HL-60 (cell line): ENCODE measurements around the gene TPRN.

Source experiments
- POLR2AphosphoS5 ChIP-seq: IDR thresholded peaks from 2 replicates; pipeline ENCODE4 v1.6.1; 2012; ENCODE audit warnings: low read depth
- SPI1 ChIP-seq: IDR thresholded peaks from 2 replicates; pipeline ENCODE4 v1.6.1; 2012; ENCODE audit warnings: low read depth, mild to moderate bottlenecking, borderline replicate concordance
- TF ChIP-seq, protein P1 (sequence below): IDR thresholded peaks from one replicate; pipeline ENCODE4 v1.5.1; 2011; ENCODE audit warnings: low read length, control low read depth, inconsistent platforms; ENCODE audit not compliant: insufficient read depth

DNA sequence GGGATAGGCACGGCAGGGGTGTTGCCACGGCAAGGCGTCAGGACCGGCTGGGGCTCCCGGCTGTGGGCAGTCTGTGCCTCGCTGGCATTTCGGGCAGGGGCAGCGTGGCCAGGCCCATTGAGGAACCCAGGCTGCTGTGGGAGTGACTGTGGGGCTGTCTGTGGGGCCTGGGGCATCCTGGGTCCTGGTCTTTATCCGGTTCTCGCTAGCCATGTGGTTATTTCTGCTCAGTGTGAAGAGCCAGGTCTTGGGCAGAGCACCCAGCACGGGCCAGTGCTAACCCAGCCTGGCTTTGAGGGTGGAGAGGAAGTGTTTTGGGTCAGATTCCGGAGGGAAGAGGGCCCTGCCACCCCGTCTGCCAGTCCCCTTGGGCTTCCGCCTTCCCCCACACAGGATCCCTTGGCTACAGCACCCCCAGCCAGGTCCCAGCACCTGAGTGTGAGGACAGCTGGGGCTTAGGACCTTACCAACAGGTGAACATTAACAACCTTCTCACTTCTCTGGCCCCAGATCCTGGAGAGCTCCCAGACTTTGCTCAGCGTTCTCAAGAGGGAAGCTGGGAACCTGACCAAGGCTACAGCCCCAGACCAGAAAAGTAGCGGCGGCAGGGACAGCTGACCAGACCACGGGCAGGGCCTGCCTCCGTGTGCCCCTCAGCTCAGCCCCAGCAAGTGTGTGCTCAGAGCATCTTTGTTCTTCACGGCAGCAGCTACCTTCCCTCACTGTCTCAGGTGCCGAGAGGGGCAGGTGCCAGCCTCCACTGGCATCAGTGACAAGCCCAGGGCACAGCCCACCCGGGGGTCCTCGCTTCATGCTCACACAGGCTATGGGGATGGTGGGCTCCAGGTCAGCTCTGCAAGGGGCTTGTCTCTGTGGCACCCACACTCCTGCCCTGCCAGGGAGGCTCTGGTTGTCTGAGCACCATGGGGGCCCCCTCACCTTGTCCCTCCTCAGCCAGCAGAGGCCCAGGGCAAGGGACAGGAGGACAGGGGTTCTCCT lies 10.9 kb downstream of the TPRN start:
- TF ChIP-seq, protein P1, sequence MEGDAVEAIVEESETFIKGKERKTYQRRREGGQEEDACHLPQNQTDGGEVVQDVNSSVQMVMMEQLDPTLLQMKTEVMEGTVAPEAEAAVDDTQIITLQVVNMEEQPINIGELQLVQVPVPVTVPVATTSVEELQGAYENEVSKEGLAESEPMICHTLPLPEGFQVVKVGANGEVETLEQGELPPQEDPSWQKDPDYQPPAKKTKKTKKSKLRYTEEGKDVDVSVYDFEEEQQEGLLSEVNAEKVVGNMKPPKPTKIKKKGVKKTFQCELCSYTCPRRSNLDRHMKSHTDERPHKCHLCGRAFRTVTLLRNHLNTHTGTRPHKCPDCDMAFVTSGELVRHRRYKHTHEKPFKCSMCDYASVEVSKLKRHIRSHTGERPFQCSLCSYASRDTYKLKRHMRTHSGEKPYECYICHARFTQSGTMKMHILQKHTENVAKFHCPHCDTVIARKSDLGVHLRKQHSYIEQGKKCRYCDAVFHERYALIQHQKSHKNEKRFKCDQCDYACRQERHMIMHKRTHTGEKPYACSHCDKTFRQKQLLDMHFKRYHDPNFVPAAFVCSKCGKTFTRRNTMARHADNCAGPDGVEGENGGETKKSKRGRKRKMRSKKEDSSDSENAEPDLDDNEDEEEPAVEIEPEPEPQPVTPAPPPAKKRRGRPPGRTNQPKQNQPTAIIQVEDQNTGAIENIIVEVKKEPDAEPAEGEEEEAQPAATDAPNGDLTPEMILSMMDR: no peak
- TF ChIP-seq SPI1: no peak; the same call in 1 of the 2 replicates
- no peak for TF ChIP-seq POLR2AphosphoS5
